K562 (cell line): ENCODE data around the gene LHX5. TPM values are rescaled to one million over a fixed set of nuclear protein-coding genes. Genes with fewer than 3 reads are reported as not detected.

Source experiments
- ATAC-seq: fragments of 200-7000 bp; cut with Tn5 transposase; 3 replicates; pipeline ENCODE4 v1.9.1; 2020; ENCODE audit warnings: moderate library complexity
- BruUV-seq: library from RNA; stranded (reverse); fragments of 400-500 nt; replicated peaks from 2 replicates; lab custom pipeline; 2021; lab: Mats Ljungman, UMichigan
- CTCF ChIA-PET: fragments of 300-600 bp; formaldehyde crosslinking; extraction: SDS; loops from one replicate; lab custom pipeline; 2021; ENCODE audit warnings: low intra/inter-chr PET ratio; lab: Yijun Ruan, JAX
- POLR2A ChIA-PET: fragments of 300-600, 350-650 bp; sonication (Branson Sonifier 250); formaldehyde crosslinking; extraction: SDS; loops from one replicate; lab custom pipeline; 2021; ENCODE audit warnings: antibody characterized with exemption, inconsistent platforms; lab: Yijun Ruan, JAX
- DNase-seq, 4 experiments: peaks; one replicate each; pipeline versions ENCODE4 v3.0.0 to v3.0.0-alpha.2; 2011 to 2018; ENCODE audit warnings: low spot score in 3 of 4, mixed read lengths in 3 of 4; ENCODE audit errors: extremely low read depth in 1 of 4
- FAIRE-seq: peaks from 2 replicates; lab custom pipeline; 2011; peaks lifted over from hg19 to GRCh38; lab: Jason Lieb, UNC
- H2AFZ ChIP-seq: 2 replicates; pipeline ENCODE4 v1.6.0; 2011; ENCODE audit warnings: low read depth, low read length, control low read depth, inconsistent platforms
- H3K27ac ChIP-seq: fragments of 200-600 bp; 3 replicates; pipeline ENCODE4 v1.8.0; 2011; ENCODE audit warnings: low read depth, mild to moderate bottlenecking, control low read depth, inconsistent platforms, low read length, moderate library complexity, mixed read lengths; ENCODE audit errors: extremely low read depth
- H3K27me3 ChIP-seq, 2 experiments: fragments of 300-600 bp in 1 of 2; 2 replicates in 1 of 2; 3 replicates in 1 of 2; pipeline versions ENCODE4 v1.6.0 to v1.8.0; 2011; ENCODE audit warnings: inconsistent platforms in 2 of 2, low read length in 2 of 2, mild to moderate bottlenecking in 1 of 2, mixed read lengths in 1 of 2, moderate library complexity in 1 of 2; ENCODE audit not compliant: control insufficient read depth in 2 of 2, insufficient read depth in 2 of 2
- H3K36me3 ChIP-seq: fragments of 300-600 bp; 3 replicates; pipeline ENCODE4 v1.8.0; 2011; ENCODE audit warnings: mild to moderate bottlenecking, low read length, inconsistent platforms; ENCODE audit not compliant: control insufficient read depth, insufficient read depth
- H3K4me1 ChIP-seq, 2 experiments: fragments of 200-600 bp in 1 of 2; replicated peaks in 1 of 2; 2 replicates in 1 of 2; 3 replicates in 1 of 2; pipeline versions ENCODE4 v1.5.1 to v1.8.0; 2011; ENCODE audit warnings: inconsistent platforms in 2 of 2, low read length in 2 of 2, mild to moderate bottlenecking in 1 of 2, mixed read lengths in 1 of 2, moderate library complexity in 1 of 2; ENCODE audit not compliant: control insufficient read depth in 2 of 2, insufficient read depth in 2 of 2
- H3K4me2 ChIP-seq: 2 replicates; pipeline ENCODE4 v1.6.1; 2011; ENCODE audit warnings: low read length, control low read depth, inconsistent platforms, mixed read lengths; ENCODE audit not compliant: insufficient read depth
- H3K4me3 ChIP-seq: fragments of 200-600 bp; sonication (generic), shearing (Covaris generic); 2 replicates; pipeline ENCODE4 v1.5.1; 2016; ENCODE audit warnings: control low read depth, inconsistent platforms
- H3K79me2 ChIP-seq: fragments of 200-600 bp; 3 replicates; pipeline ENCODE4 v1.8.0; 2011; ENCODE audit warnings: low read length, inconsistent platforms; ENCODE audit not compliant: control insufficient read depth, insufficient read depth
- H3K9ac ChIP-seq, 2 experiments: 2 replicates each; pipeline versions ENCODE4 v1.6.0 to v1.6.1; 2011; ENCODE audit warnings: low read depth in 2 of 2, low read length in 2 of 2, control low read depth in 1 of 2, inconsistent platforms in 1 of 2, mild to moderate bottlenecking in 1 of 2, mixed read lengths in 1 of 2; ENCODE audit not compliant: insufficient read depth in 1 of 2
- H3K9me1 ChIP-seq: one replicate; pipeline ENCODE4 v1.6.0; 2011; ENCODE audit warnings: inconsistent platforms, mild to moderate bottlenecking, low read length, moderate library complexity; ENCODE audit not compliant: control insufficient read depth, insufficient read depth
- H3K9me3 ChIP-seq: replicated peaks from 2 replicates; pipeline ENCODE4 v1.5.1; 2011; ENCODE audit warnings: low read depth, low read length, inconsistent platforms; ENCODE audit not compliant: control insufficient read depth, insufficient read depth
- H4K20me1 ChIP-seq: replicated peaks from 2 replicates; pipeline ENCODE4 v1.6.1; 2011; ENCODE audit warnings: low read length, inconsistent platforms, mixed read lengths; ENCODE audit not compliant: control insufficient read depth, insufficient read depth
- ATF1 ChIP-seq, 2 experiments: fragments of 450-650 bp in 1 of 2; IDR thresholded peaks; 2 replicates each; pipeline ENCODE4 v1.6.1; 2016; ENCODE audit warnings: missing compliant biosample characterization in 1 of 2, missing genetic modification characterization in 1 of 2
- CBFA2T3 ChIP-seq: fragments of 450-650 bp; IDR thresholded peaks from 2 replicates; pipeline ENCODE4 v1.6.1; 2017
- E4F1 ChIP-seq: fragments of 250-450 bp; sonication (Bioruptor Pico); IDR thresholded peaks from 2 replicates; pipeline ENCODE4 v1.5.0; 2021; ENCODE audit warnings: mild to moderate bottlenecking, borderline replicate concordance
- FIP1L1 ChIP-seq: fragments of 200-400 bp; formaldehyde crosslinking; IDR thresholded peaks from 2 replicates; pipeline ENCODE4 v1.6.1; 2018; ENCODE audit warnings: mild to moderate bottlenecking, low read depth, low read length; ENCODE audit not compliant: poor library complexity, severe bottlenecking
- HDAC3 ChIP-seq: fragments of 450-650 bp; IDR thresholded peaks from 2 replicates; pipeline ENCODE4 v1.6.1; 2018; ENCODE audit warnings: borderline replicate concordance, mild to moderate bottlenecking, moderate library complexity; ENCODE audit not compliant: partially characterized antibody
- HINFP ChIP-seq: fragments of 450-650 bp; conservative IDR thresholded peaks from 2 replicates; pipeline ENCODE4 v1.6.1; 2016; ENCODE audit warnings: missing genetic modification characterization, low read depth, mild to moderate bottlenecking, control low read depth, missing compliant biosample characterization
- KAT2B ChIP-seq: IDR thresholded peaks from one replicate; pipeline ENCODE4 v1.6.1; 2012; ENCODE audit warnings: low read depth, mild to moderate bottlenecking, control low read depth, inconsistent platforms, low read length, moderate library complexity
- KDM1A ChIP-seq, 2 experiments: fragments of 450-650 bp; IDR thresholded peaks; 2 replicates each; pipeline ENCODE4 v1.6.1; 2016; ENCODE audit warnings: mild to moderate bottlenecking in 2 of 2
- NUFIP1 ChIP-seq: fragments of 450-650 bp; IDR thresholded peaks from 2 replicates; pipeline ENCODE4 v1.6.1; 2018; ENCODE audit not compliant: partially characterized antibody
- PRDM10 ChIP-seq: fragments of 450-650 bp; IDR thresholded peaks from 2 replicates; pipeline ENCODE4 v1.6.1; 2018; ENCODE audit not compliant: partially characterized antibody
- RBBP5 ChIP-seq: fragments of 200-600 bp; sonication (generic); IDR thresholded peaks from 2 replicates; pipeline ENCODE4 v1.6.1; 2012; ENCODE audit warnings: borderline replicate concordance, mild to moderate bottlenecking, low read length, control low read depth, inconsistent platforms; ENCODE audit not compliant: insufficient read depth, poor library complexity, severe bottlenecking
- TAF7 ChIP-seq: fragments of 450-650 bp; IDR thresholded peaks from 2 replicates; pipeline ENCODE4 v1.6.1; 2016; ENCODE audit warnings: missing genetic modification characterization, missing compliant biosample characterization
- WGBS: fragments of 100-300 bp; shearing (Covaris generic); methylation state at CpG from one replicate; pipeline ENCODE4 v1.1.6; 2016; ENCODE audit warnings: low coverage, mixed read lengths; ENCODE audit not compliant: insufficient coverage; ENCODE audit errors: missing lambda C conversion rate; 5-methylcytosine and 5-hydroxymethylcytosine counted together
- in situ Hi-C: fragments of 300-500 bp; cut with MboI; formaldehyde crosslinking; loops from 4 replicates; pipeline ENCODE4 v1.15.0; 2018; ENCODE audit warnings: inconsistent platforms, mixed read lengths
- intact Hi-C: fragments of 100-400 bp; cut with micrococcal nuclease; formaldehyde crosslinking; loops from 2 replicates; pipeline ENCODE4 v1.14.2; 2022
- polyA plus RNA-seq, 8 experiments: library from polyadenylated mRNA; depleted of rRNA in 4 of 8; stranded (reverse) in 5 of 8; unstranded in 3 of 8; fragments of >200 nt; fragmentation: Nextera tagmentation in 2 of 8; fragmentation: Illumina TruSeq in 1 of 8; extraction: Ambion mirVana in 2 of 8; extraction: Trizol in 1 of 8; gene quantifications; 2 replicates each; pipeline versions ENCODE4 v1.2.1 to v1.2.3, GENCODE V29; 2011 to 2014; ENCODE audit warnings: inconsistent platforms in 1 of 8, missing spikeins in 1 of 8
- total RNA-seq, 7 experiments: library from RNA; depleted of rRNA in 6 of 7; stranded (reverse); fragments of >200 nt in 6 of 7; fragmentation: Illumina TruSeq in 2 of 7; extraction: Trizol in 2 of 7; gene quantifications; 2 replicates each; pipeline versions ENCODE4 v1.2.1 to v1.2.3, GENCODE V29; 2011 to 2021; ENCODE audit warnings: low replicate concordance in 1 of 7

The LHX5 gene
- total and polyA plus RNA-seq, 9 of the 15 experiments (the other 6 are each of a cell fraction or from before 2014, with no cell fraction given) = 0.04 to 0.17 (median 0.05) TPM; not detected in 6

GRCh38 chr12:113478351-113479011 lies 6.8 kb upstream of the LHX5 start:
- BruUV-seq = no TSS peak
- no peak for ATAC-seq
- 36% methylated on average over 23 of the region's 41 CpGs for WGBS
- Histone ChIP-seq H3K36me3 (no peaks in the 10 kb centered on the region), H3K79me2 (no peaks in the 10 kb centered on the region), H3K4me3 (no peak overlapping the region), H2AFZ (no peak overlapping the region), H3K9ac (no peak overlapping the region), H4K20me1 (peaks cover 4% of the 10 kb centered on the region; the same call in 1 of the 2 replicates), H3K4me2 (no peak overlapping the region), H3K9me1 (no peaks in the 10 kb centered on the region), H3K27ac (no peak overlapping the region), H3K9me3 (no peaks in the 10 kb centered on the region), H3K27me3 (peaks cover 37 to 55% of the 10 kb centered on the region in 2 experiments; a peak in 4 of 5 replicates), H3K4me1 (peaks cover 0 to 8% of the 10 kb centered on the region in 2 experiments; a peak in 2 of 5 replicates)
- intact Hi-C loops (no loop called here), in situ Hi-C loops (no loop called here)
- no peak for DNase-seq
- ChIA-PET CTCF (no interaction called here), POLR2A (no interaction called here)
- FAIRE-seq = no peak
- TF ChIP-seq CBFA2T3 (no peak), RBBP5 (no peak), KDM1A (IDR thresholded peaks at IDR 0.05) (no peak), HDAC3 (no peak), HINFP (tag) (no peak), NUFIP1 (no peak), PRDM10 (no peak), ATF1 (CRISPR knock-in tag; IDR thresholded peaks at IDR 0.05) (no peak), ATF1 (tag; IDR thresholded peaks at IDR 0.05) (no peak), TAF7 (no peak), E4F1 (no peak), KAT2B (no peak), FIP1L1 (no peak)
